ENCODE measurements around the gene CRYGC.
A peak's percentile ranks its signal among the peaks of the same experiment; 100 is the strongest.

CRYGC gene

GRCh38 chr2:208129744-208130711 lies at the start of gene CRYGC:
CRYGC (minus strand) TSS chr2:208129828; CDS start chr2:208129792, 36 bp downstream.
- no peak for DNase-seq (ENCODE audit: low spot score in 2 of 2)
- H3K27ac Mint-ChIP-seq: no peak within 1 kb of the TSS
- H3K4me3 Mint-ChIP-seq: no peak within 1 kb of the TSS
- H3K4me1 Mint-ChIP-seq: no peaks in the 10 kb centered on the region
- peaks cover 3% of the 10 kb centered on the region for H3K27me3 Mint-ChIP-seq
- H3K9me3 Mint-ChIP-seq: no peaks in the 10 kb centered on the region
- no peaks in the 10 kb centered on the region for H3K36me3 Mint-ChIP-seq
- no peak for ATAC-seq (ENCODE audit: low read depth)

GRCh38 chr2:208179028-208179609 lies 49.5 kb upstream of the CRYGC start:
- H3K27ac Mint-ChIP-seq: no peak overlapping the region
- no peak overlapping the region for H3K4me3 Mint-ChIP-seq
- ATAC-seq (ENCODE audit: low read depth): no peak
- H3K9me3 Mint-ChIP-seq: no peaks in the 10 kb centered on the region
- peaks cover 5% of the 10 kb centered on the region for H3K4me1 Mint-ChIP-seq
- DNase-seq (ENCODE audit: low spot score in 2 of 2): no peak
- peaks cover 11% of the 10 kb centered on the region for H3K27me3 Mint-ChIP-seq
- no peaks in the 10 kb centered on the region for H3K36me3 Mint-ChIP-seq

DNA sequence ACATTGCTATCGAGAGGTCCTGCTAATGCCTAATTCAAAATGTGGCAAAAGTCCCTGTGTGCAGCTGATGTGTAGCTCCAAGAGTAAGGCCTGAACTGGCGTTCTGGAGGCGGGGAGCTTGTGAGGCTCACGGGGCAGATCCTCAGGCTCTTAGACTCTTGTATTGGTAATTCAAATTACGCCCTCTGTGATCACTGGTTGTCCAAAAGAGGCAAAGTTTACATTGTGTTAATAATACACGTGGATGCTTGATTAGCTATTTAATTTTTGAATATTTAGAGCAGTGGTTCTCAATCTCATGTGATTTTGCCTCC lies 46.2 kb upstream of the CRYGC start:
- H3K27ac Mint-ChIP-seq: no peak overlapping the region
- peaks cover 1% of the 10 kb centered on the region for H3K27me3 Mint-ChIP-seq
- ATAC-seq (ENCODE audit: low read depth) (no peak), DNase-seq (ENCODE audit: low spot score in 2 of 2) (no peak)
- no peaks in the 10 kb centered on the region for H3K36me3 Mint-ChIP-seq
- H3K4me3 Mint-ChIP-seq: no peak overlapping the region
- H3K4me1 Mint-ChIP-seq: peaks cover 2% of the 10 kb centered on the region
- H3K9me3 Mint-ChIP-seq: no peaks in the 10 kb centered on the region

- peak; percentile 97 for ATAC-seq (ENCODE audit: low read depth)
- H3K27ac Mint-ChIP-seq: no peak overlapping the region
- H3K27me3 Mint-ChIP-seq: peaks cover 2% of the 10 kb centered on the region
- H3K4me1 Mint-ChIP-seq: peaks cover 2% of the 10 kb centered on the region
- peak; percentile 52 to 58 for DNase-seq (ENCODE audit: low spot score in 2 of 2)
- no peaks in the 10 kb centered on the region for H3K36me3 Mint-ChIP-seq
- H3K9me3 Mint-ChIP-seq: no peaks in the 10 kb centered on the region
- H3K4me3 Mint-ChIP-seq: no peak overlapping the region
Measured at GRCh38 chr2:208175069-208175839, 45.6 kb upstream of the CRYGC start.

GRCh38 chr2:208174144-208174543 lies 44.5 kb upstream of the CRYGC start:
- Mint-ChIP-seq H3K36me3 (no peaks in the 10 kb centered on the region), H3K27ac (no peak overlapping the region), H3K9me3 (no peaks in the 10 kb centered on the region), H3K27me3 (peaks cover 5% of the 10 kb centered on the region), H3K4me3 (no peak overlapping the region), H3K4me1 (peaks cover 2% of the 10 kb centered on the region)
- DNase-seq (ENCODE audit: low spot score in 2 of 2) (no peak), ATAC-seq (ENCODE audit: low read depth) (no peak)

GRCh38 chr2:208172125-208172524 lies 42.5 kb upstream of the CRYGC start:
- no peak for DNase-seq (ENCODE audit: low spot score in 2 of 2)
- H3K4me3 Mint-ChIP-seq: no peak overlapping the region
- peaks cover 2% of the 10 kb centered on the region for H3K4me1 Mint-ChIP-seq
- no peaks in the 10 kb centered on the region for H3K9me3 Mint-ChIP-seq
- ATAC-seq (ENCODE audit: low read depth): no peak
- no peaks in the 10 kb centered on the region for H3K36me3 Mint-ChIP-seq
- H3K27me3 Mint-ChIP-seq: peaks cover 5% of the 10 kb centered on the region
- no peak overlapping the region for H3K27ac Mint-ChIP-seq

GRCh38 chr2:208164951-208165755 lies 35.5 kb upstream of the CRYGC start:
- ATAC-seq (ENCODE audit: low read depth): no peak
- H3K9me3 Mint-ChIP-seq: no peaks in the 10 kb centered on the region
- DNase-seq (ENCODE audit: low spot score in 2 of 2): no peak
- no peaks in the 10 kb centered on the region for H3K36me3 Mint-ChIP-seq
- no peak overlapping the region for H3K27ac Mint-ChIP-seq
- peaks cover 4% of the 10 kb centered on the region for H3K27me3 Mint-ChIP-seq
- no peak overlapping the region for H3K4me3 Mint-ChIP-seq
- no peaks in the 10 kb centered on the region for H3K4me1 Mint-ChIP-seq

DNA sequence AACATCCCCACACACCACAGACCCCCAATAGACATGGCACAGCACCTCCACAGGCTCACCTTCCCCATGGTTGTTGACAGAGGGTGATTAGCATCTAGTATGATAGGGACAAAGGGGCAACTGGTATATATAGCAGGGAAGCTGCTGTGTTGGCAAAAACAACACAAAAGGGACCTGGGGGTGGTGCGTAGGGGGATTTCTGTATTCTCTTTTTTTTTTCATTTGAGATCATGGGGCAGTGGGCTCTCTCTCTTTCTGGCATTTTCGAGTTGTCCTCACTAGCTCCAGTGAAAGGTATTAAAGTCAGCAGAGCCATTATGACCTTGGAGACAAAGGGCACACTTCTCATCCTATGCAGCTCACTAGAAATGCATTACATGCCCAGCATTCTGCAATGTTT lies 33.9 kb upstream of the CRYGC start, which contains the start of gene CRYGA:
Gene CRYGA (minus strand): TSS at position 101 of the 400 bp plus-strand sequence. CDS start 33 bp downstream, at position 68.
- ATAC-seq (ENCODE audit: low read depth): no peak
- H3K36me3 Mint-ChIP-seq: no peaks in the 10 kb centered on the region
- H3K9me3 Mint-ChIP-seq: no peaks in the 10 kb centered on the region

GRCh38 chr2:208156439-208156838 lies 26.8 kb upstream of the CRYGC start:
- H3K4me3 Mint-ChIP-seq: no peak overlapping the region
- ATAC-seq (ENCODE audit: low read depth) (no peak), DNase-seq (ENCODE audit: low spot score in 2 of 2) (no peak)
- H3K9me3 Mint-ChIP-seq: no peaks in the 10 kb centered on the region
- no peak overlapping the region for H3K27ac Mint-ChIP-seq
- H3K27me3 Mint-ChIP-seq: peaks cover 6% of the 10 kb centered on the region
- H3K4me1 Mint-ChIP-seq: no peaks in the 10 kb centered on the region
- H3K36me3 Mint-ChIP-seq: no peaks in the 10 kb centered on the region

More for the DNA sequence above, 33.9 kb upstream of the CRYGC start, which contains the start of gene CRYGA:
- H3K27me3 Mint-ChIP-seq: peaks cover 3% of the 10 kb centered on the region
- H3K4me3 Mint-ChIP-seq: no peak within 1 kb of the TSS
- H3K27ac Mint-ChIP-seq: no peak within 1 kb of the TSS
- H3K4me1 Mint-ChIP-seq: no peaks in the 10 kb centered on the region
- no peak for DNase-seq (ENCODE audit: low spot score in 2 of 2)

- H3K27ac Mint-ChIP-seq: no peak overlapping the region
- no peaks in the 10 kb centered on the region for H3K36me3 Mint-ChIP-seq
Measured at GRCh38 chr2:208153156-208153555, 23.5 kb upstream of the CRYGC start.

DNA sequence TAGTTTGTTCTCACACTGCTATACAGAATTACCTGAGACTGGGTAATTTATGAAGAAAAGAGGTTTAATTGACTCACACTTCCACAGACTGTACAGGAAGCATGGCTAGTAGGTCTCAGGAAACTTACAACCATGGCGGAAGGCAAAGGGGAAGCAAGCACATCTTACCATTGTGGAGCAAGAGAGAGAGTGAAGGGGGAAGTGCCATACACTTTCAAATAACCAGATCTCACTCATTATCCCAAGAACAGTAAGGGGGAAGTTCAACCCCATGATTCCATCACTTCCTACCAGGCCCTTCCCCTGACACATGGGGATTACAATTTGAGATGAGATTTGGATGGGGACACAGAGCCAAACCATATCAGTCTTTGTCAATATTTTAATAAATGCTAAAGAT lies 21.3 kb upstream of the CRYGC start:
- Mint-ChIP-seq H3K27me3 (peaks cover 8% of the 10 kb centered on the region), H3K27ac (no peak overlapping the region), H3K4me1 (no peaks in the 10 kb centered on the region), H3K9me3 (peaks cover 1% of the 10 kb centered on the region), H3K36me3 (no peaks in the 10 kb centered on the region), H3K4me3 (no peak overlapping the region)
- DNase-seq (ENCODE audit: low spot score in 2 of 2) (no peak), ATAC-seq (ENCODE audit: low read depth) (no peak)

More at GRCh38 chr2:208153156-208153555, 23.5 kb upstream of the CRYGC start:
- no peak overlapping the region for H3K4me3 Mint-ChIP-seq
- peaks cover 6% of the 10 kb centered on the region for H3K27me3 Mint-ChIP-seq
- no peaks in the 10 kb centered on the region for H3K4me1 Mint-ChIP-seq
- H3K9me3 Mint-ChIP-seq: peaks cover 1% of the 10 kb centered on the region
- no peak for DNase-seq (ENCODE audit: low spot score in 2 of 2)
- ATAC-seq (ENCODE audit: low read depth): no peak

DNA sequence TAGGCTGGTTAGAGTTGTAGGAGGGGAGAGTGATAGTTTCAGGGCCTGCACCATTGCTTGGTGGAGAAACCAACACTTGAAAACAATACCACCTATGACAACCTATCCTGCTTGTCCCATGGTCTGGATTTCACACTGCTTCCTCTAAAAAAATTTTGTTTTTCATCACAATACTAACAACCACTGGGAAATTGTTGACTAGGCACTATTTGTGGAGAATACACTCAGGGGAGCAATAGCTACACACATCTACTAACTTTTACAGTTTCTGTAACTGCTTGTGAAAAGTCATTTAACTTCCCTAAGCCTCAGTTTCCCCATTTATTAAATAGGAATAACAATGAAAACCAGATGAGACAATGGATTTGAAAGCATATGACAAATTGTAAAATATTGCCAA lies 20.5 kb upstream of the CRYGC start:
- Mint-ChIP-seq H3K36me3 (no peaks in the 10 kb centered on the region), H3K27me3 (peaks cover 8% of the 10 kb centered on the region), H3K4me1 (no peaks in the 10 kb centered on the region), H3K9me3 (peaks cover 1% of the 10 kb centered on the region), H3K27ac (no peak overlapping the region), H3K4me3 (no peak overlapping the region)
- ATAC-seq (ENCODE audit: low read depth) (no peak), DNase-seq (ENCODE audit: low spot score in 2 of 2) (no peak)

GRCh38 chr2:208148803-208149202 lies 19.2 kb upstream of the CRYGC start:
- peaks cover 8% of the 10 kb centered on the region for H3K27me3 Mint-ChIP-seq
- no peaks in the 10 kb centered on the region for H3K36me3 Mint-ChIP-seq
- no peak overlapping the region for H3K27ac Mint-ChIP-seq
- H3K4me1 Mint-ChIP-seq: no peaks in the 10 kb centered on the region
- H3K9me3 Mint-ChIP-seq: peaks cover 1% of the 10 kb centered on the region
- DNase-seq (ENCODE audit: low spot score in 2 of 2) (no peak), ATAC-seq (ENCODE audit: low read depth) (no peak)
- no peak overlapping the region for H3K4me3 Mint-ChIP-seq

Measured in memory B cell (primary cell).